GM12875 (cell line): ENCODE results near the gene RGS9.

Source experiments
- H3K4me3 ChIP-seq: one replicate; pipeline ENCODE4 v1.5.1; 2011; ENCODE audit warnings: low read depth, low read length, control low read depth
- TF ChIP-seq, protein P1 (sequence below): IDR thresholded peaks from 2 replicates; pipeline ENCODE4 v1.5.1; 2011; ENCODE audit warnings: low read depth, mild to moderate bottlenecking, control low read depth, inconsistent platforms, low read length, moderate library complexity, borderline replicate concordance; ENCODE audit not compliant: insufficient read depth

Gene RGS9

DNA sequence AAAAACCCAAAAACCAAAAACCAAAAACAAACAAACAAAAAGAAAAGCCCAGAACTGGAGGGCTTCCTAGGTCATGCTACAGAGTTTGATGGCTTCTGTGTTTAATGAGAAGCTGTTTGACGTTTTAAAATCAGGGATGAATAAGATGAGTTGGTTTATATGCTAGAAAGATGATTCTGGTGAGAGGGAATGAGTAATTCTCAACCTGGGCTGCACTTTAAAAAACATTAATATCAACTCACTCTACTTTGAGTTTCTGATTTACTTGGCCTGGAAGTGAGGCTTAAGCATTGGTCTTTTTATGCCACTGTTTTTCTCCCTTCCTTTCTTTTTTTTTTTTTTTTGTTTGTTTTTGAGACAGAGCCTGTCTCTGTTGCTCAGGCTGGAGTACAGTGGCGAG lies 5.1 kb downstream of the RGS9 start:
- TF ChIP-seq, protein P1, sequence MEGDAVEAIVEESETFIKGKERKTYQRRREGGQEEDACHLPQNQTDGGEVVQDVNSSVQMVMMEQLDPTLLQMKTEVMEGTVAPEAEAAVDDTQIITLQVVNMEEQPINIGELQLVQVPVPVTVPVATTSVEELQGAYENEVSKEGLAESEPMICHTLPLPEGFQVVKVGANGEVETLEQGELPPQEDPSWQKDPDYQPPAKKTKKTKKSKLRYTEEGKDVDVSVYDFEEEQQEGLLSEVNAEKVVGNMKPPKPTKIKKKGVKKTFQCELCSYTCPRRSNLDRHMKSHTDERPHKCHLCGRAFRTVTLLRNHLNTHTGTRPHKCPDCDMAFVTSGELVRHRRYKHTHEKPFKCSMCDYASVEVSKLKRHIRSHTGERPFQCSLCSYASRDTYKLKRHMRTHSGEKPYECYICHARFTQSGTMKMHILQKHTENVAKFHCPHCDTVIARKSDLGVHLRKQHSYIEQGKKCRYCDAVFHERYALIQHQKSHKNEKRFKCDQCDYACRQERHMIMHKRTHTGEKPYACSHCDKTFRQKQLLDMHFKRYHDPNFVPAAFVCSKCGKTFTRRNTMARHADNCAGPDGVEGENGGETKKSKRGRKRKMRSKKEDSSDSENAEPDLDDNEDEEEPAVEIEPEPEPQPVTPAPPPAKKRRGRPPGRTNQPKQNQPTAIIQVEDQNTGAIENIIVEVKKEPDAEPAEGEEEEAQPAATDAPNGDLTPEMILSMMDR, result no peak
- H3K4me3 ChIP-seq, result no peak overlapping the region

DNA sequence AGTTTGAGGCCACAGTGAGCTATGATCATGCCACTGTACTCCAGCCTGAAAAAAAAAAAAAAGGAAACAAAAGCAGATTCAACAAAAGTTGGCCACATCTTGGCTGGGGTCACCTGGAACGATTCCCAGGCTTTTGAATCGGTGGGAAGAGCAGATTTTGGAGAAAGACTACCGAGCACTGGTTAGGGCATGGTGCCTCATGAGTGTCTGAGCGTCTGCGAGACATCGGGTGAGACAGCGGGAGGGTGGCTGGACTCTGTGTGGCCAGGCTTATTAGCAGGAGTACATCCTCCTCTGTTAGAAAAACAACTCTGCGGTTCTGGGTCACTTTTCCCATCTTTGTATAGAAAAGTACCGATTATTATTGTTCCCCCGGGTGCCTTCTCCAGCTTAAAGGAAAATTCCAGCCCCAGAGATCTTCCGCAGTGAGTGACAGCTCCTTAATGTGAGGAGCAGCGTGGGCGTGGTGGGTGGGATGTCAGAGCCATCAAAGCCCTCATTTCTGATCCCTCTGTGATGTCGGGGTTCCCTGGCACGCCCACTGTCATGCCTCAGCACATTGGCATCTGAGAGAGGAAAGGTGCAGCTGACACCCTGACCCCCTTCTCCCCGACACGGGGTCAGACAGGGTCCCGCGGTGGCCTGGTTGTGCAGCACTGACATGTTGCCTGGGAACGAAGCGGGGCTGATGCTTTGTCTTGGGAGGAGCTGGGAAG lies 6.9 kb downstream of the RGS9 start:
- TF ChIP-seq, protein P1, result no peak

DNA sequence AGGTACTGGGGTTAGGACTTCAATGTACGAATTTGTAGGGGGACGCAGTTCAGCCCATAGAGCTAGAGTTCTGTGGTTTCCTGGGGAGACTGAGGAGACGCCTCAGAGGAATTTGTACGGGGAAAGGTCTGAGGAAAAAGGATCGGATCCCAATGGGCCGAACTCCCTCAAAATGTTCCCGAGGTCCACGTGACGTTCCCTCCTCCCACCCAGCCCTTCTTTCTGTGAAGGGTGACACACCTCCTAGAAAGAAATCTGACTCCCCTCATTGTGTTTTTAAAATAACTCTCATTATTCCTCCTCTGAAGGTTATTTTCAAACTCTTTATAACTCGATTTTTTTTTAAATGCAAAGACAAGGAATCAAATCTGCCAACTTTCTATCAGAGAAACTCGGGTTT lies 8.6 kb downstream of the RGS9 start:
- H3K4me3 ChIP-seq, result no peak overlapping the region
- TF ChIP-seq, protein P1, result no peak

More for the DNA sequence above, 6.9 kb downstream of the RGS9 start:
- H3K4me3 ChIP-seq, result no peak overlapping the region

DNA sequence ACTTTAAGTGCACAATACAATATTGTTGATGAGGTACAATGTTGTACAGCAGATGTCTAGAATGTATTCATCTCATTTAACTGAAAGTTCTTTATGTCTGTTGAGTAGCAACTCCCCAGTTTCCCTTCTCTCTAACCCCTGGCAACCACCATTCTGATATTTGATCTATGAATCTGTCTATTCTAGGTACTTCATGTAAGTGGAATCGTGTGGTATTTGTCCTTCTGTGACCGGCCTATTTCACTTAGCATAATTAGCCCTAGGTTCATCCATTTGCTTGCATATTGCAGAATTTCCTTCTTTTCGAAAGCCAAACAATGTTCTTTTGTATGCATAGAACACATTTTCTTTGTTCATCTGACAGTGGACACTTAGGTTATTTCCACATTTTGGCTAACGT lies 10.8 kb downstream of the RGS9 start:
- no peak overlapping the region for H3K4me3 ChIP-seq
- TF ChIP-seq, protein P1, result no peak

DNA sequence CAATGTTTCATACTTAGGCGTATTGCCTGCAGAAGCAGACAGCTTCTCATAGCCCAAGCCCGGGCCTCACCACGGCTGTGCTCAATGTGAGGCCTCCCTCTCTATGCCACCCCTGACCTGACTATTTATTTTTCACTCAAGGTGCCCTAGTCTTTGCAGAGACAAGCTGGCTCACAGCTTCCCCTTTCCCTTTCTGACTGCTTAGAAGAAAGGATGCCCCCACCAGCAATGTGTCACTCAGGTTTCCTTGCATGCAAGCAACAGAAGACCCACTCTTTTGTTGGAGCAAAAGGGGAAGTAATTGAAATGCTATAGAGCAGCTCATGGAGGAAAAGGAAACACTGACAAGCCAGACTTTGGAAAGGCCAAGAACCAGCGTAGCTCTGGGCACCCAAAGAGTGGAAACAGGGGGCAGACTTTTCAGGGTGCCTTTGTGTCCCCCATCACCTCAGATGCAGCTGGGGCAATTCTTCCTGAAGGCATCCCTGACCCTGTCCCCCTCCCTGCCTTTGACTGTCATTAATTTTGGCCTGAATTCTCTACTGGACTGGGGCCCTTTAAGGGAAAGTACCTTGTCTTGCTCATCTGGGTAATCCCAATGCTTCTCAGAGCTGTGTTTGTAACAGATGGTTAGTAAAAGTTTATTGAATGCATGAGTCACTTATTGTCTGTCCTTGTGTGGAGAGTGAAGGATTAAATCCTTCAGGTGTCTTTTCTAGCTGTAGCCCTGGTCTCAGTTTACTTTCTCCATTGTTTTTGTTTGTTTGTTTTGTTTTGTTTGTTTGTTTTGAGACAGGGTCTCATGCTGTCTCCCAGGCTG lies 17.8 kb downstream of the RGS9 start:
- H3K4me3 ChIP-seq, result no peak overlapping the region

DNA sequence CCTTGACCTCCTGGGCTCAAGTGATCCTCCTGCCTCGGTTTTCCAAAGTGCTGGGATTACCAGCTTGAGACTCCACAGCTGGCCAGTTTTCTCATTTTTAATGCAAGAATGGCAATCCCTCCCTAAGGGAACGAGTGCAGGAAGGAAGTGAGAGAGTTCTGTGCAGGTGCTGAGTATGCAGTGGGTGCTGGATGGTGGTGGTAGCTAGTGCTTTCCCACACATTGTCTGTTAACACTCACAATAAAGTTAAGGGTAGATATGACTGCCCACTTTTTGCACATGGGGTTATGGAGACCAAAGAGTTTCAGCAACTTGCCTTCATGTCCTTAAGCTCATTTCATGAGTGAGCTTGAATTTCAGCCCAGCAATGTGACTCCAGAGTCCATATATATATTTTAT lies 18.5 kb downstream of the RGS9 start:
- no peak overlapping the region for H3K4me3 ChIP-seq

More for the DNA sequence above, 17.8 kb downstream of the RGS9 start:
- TF ChIP-seq, protein P1, result no peak

More for the DNA sequence above, 18.5 kb downstream of the RGS9 start:
- TF ChIP-seq, protein P1, result no peak
